NCI-H187 treated with DMSO at 0.1 percent for 48 hours (cell line): ENCODE data around the gene CD27.
"Not testable (repeated sequence)": the region's sequence is repeated elsewhere in the genome, so short reads cannot be mapped to it uniquely, and the experiment has no call there.

ENCODE experiments used
- DNase-seq: peaks from one replicate; lab custom pipeline; 2025; lab: John Stamatoyannopoulos, UW

The CD27 gene

DNA sequence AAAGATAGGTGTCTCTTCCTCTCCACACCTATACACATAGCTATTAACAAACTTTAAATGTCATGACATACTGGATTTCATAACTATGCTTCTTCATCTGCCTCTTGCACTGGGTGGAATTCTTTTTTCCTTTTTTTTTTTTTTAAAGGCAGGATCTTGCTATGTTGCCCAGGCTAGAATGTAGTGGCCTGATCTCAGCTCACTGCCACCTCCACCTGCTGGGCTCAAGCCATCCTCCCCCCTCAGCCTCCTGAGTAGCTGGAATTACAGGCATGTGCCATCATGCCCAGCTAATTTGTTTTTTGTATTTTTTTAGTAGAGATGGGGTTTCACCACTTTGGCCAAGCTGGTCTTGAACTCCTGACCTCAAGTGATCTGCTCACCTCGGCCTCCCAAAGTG, 43.5 kb downstream of the CD27 start:
- DNase-seq, result no peak

DNA sequence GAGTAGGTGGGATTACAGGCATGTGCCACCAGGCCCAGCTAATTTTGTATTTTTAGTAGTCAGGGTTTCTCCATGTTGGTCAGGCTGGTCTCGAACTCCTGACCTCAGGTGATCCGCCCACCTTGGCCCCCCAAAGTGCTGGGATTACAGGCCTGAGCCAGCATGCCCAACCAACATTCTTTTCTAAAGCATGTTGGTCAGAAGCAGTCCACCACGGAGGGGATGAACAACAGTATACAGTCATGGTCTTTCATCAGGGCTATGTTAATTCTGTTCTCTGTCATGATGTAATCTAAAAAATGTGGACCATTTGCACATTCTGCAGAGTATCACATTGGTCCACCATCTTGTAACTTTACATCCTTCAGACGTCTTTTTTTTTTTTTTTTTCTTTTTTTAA, 44.7 kb downstream of the CD27 start:
- DNase-seq, result no peak

DNA sequence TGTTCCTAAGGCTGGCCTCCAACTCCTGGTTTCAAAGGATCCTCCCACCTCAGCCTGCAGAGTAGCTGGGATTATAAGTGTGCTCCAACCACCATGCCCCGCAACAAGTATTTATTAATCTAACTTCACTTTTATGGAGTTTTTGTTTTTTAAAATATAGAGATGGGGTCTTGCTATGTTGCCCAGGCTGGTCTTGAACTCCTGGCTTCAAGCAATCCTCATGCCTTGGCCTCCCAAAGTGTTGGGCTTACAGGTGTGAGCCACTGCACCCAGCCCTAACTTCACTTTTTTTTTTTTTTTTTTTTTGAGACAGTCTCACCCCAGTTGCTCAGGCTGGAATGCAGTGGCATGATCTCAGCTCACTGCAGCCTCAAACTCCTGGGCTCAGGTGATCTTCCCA, 45.9 kb downstream of the CD27 start:
- not testable (repeated sequence) for DNase-seq

DNA sequence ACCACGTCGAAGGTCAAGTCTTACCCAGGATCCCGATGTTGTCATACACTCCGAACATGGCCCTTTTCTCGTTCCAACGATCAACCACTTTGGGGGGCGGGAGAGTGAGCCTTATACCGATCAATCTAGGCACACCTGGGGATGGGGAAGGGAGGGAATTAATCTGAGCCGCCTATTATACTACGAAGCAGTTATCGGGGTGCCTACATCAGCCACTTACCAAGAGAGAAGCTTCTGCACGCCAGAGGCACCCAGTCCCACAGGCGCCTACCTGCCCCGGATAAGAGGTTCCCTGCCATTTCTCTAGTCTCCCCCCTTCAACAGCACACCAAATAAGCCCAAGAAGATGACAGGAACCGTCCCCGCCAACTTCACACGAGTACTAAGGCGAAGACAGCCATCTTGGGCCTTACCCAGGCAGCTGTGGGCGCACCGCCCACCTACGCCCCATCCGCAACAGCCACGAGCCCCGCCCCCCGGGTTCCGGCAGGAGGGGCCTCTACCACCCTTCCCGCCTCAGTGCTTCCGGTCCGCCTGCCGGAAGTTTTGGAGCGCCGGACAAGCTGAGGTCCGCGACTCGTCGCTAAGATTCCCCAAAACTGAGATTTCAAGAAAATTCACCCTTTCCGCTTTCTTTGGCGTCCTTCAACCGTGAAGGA, 48.2 kb downstream of the CD27 start, which contains the start of gene MRPL51:
TSS of gene MRPL51 (minus strand) at position 425 of the 659 bp plus-strand sequence. CDS start at position 299, 126 bp downstream.
- peak; percentile 77 for DNase-seq

DNA sequence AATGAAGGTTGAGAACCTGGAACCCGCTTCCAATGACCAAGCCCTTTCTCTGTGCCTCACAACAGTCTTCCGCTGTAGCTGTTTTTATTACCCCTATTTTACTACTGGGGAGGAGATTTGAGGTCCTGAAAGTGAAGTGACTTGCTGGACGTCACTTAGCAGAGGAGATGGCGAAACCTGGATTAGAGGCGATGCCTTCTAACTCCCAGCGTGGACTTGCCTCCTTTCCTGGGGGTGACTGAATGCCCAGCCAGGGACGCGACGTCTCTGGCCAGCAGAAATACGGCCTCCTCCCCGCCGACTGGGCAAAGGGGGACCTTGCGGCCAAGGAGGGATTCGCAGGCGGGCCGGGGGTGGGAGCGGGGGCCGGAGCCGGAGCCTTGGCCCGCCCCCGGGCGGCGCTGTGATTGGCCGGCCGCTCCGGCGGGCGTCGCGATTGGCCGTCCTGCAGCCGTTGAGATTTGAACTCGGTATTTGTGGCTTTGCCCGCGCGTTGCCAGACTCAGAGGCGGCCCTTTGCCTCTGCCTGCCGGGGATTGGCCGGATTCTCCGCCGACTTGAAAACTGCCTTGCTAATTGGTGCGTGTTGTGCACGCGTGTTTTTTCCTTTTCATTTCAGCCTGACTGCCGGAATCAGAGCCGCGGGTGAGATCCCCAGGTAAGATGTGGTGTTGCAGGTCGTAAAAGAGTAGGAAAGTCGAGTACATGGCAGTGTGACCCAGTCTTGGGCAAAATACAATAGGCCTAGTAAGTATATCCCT, 48.9 kb downstream of the CD27 start, which contains the start of gene NCAPD2:
TSS of gene NCAPD2 (plus strand) at position 606 of the 761 bp plus-strand sequence. CDS start 997 bp downstream, outside the sequence.
- DNase-seq, result peak; percentile 59

DNA sequence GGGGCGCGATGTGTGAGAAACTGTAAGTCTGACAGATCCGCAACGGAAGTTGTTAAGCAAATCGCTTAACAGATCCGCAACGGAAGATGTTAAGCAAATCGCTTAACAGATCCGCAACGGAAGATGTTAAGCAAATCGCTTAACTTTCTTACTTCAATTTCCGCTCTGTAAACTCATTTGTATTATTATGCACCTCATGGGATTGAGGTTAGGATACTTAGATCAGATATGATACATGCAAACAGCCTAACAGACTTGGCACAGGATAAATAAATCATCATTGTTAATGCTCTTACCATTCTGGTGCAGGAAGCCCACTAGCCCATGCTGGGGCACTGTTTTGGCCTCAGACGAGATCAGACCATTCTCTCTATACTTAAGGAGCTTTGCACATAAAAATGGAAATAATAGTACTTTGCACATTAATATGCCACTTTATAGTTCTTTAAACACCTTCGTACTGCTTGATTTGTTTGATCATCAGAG, 49.5 kb downstream of the CD27 start:
- DNase-seq, result no peak

DNA sequence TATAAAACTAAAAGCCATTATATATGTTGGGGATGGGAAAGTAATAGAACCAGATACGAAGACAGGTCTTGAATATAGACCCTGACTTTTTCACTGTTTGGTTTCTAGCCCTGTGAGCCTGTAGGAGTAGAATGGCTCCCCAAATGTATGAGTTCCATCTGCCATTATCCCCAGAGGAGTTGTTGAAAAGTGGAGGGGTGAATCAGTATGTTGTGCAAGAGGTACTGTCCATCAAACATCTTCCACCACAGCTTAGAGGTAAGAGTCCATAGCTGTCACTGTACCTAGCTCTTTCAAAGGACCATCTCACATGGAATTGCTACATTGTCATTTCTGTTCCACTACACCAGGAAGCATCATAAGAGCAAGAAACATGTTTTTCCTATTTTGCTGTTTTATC, 50.2 kb downstream of the CD27 start:
- no peak for DNase-seq

DNA sequence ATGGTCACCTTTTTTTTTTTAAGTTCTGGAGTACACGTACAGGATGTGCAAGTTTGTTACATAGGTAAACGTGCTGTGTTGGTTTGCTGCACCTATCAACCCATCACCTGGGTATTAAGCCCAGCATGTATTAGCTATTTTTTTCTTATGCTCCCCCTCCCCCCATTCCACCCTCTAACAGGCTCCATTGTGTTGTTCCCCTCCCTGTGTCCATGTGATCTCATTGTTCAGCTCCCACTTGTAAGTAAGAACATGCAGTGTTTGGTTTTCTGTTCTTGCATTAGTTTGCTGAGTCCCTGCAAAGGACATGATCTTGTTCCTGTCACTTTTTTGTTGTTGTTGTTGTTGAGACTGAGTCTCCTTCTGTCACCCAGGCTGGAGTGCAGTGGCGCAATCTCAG, 52.5 kb downstream of the CD27 start:
- not testable (repeated sequence) for DNase-seq

DNA sequence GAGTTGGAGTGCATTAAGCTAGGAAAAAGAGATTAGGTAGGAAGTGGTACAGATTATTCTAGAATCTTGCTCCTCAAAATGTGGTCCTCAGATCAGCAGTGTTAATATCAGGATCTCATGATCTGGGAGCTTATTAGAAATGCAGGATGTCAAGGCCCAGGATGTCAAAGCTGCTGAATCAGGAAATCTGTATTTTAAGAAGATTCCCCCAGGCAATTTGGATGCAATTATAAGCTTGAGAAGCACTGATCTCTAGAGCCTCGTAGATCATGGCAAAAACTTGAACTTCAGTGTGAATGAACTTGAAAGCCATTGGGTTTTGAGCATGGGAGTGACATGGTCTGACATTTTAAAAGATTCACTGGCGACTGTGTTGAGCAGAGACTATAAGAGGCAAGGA, 55.7 kb downstream of the CD27 start:
- no peak for DNase-seq
